Gastrocnemius medialis (tissue), 4 donors: Measurements from ENCODE around the gene MMP14. TPM values are rescaled to one million over a fixed set of nuclear protein-coding genes. Genes with fewer than 3 reads are reported as not detected.

Experiments
- ATAC-seq, 2 donors: fragments of 150-250 bp; one replicate each; pipeline ENCODE4 v1.9.1; 2016
- DNase-seq, 2 donors: peaks; one replicate each; pipeline ENCODE4 v3.0.0-alpha.2; 2019
- H3K27ac ChIP-seq, 4 donors: fragments of 200-600 bp; sonication (generic); 1 replicate in 1 of 4; 2 replicates in 3 of 4; pipeline ENCODE4 v1.5.1; 2016 to 2018; ENCODE audit warnings: mild to moderate bottlenecking in 2 of 4, moderate library complexity in 1 of 4
- H3K27me3 ChIP-seq, 3 donors: fragments of 200-600 bp; sonication (generic) in 2 of 3; 1 replicate in 1 of 3; 2 replicates in 2 of 3; pipeline versions ENCODE4 v1.5.1 to v1.6.0; 2016 to 2019; ENCODE audit warnings: mild to moderate bottlenecking in 1 of 3, moderate library complexity in 1 of 3
- H3K36me3 ChIP-seq, 2 donors: fragments of 200-600 bp; sonication (generic) in 1 of 2; one replicate each; pipeline ENCODE4 v1.5.1; 2017 to 2018
- H3K4me1 ChIP-seq, 2 donors: fragments of 200-600 bp; sonication (generic) in 1 of 2; one replicate each; pipeline ENCODE4 v1.5.1; 2016 to 2017; ENCODE audit warnings: mild to moderate bottlenecking in 2 of 2
- H3K4me3 ChIP-seq, 4 donors: fragments of 200-600 bp; sonication (generic) in 3 of 4; 1 replicate in 1 of 4; 2 replicates in 3 of 4; pipeline ENCODE4 v1.5.1; 2016 to 2019; ENCODE audit warnings: mild to moderate bottlenecking in 2 of 4
- H3K9me3 ChIP-seq, 3 donors: fragments of 200-600 bp; sonication (generic) in 2 of 3; 1 replicate in 1 of 3; 2 replicates in 2 of 3; pipeline ENCODE4 v1.5.1; 2016 to 2019
- CTCF ChIP-seq, 5 experiments: fragments of 450-650 bp in 3 of 5; fragments of 200-600 bp in 2 of 5; sonication (generic) in 2 of 5; IDR thresholded peaks in 4 of 5; conservative IDR thresholded peaks in 1 of 5; 1 replicate in 4 of 5; 2 replicates in 1 of 5; pipeline ENCODE4 v1.5.1; 2016 to 2019; ENCODE audit warnings: antibody characterized with exemption in 5 of 5, mild to moderate bottlenecking in 3 of 5, moderate library complexity in 3 of 5
- POLR2A ChIP-seq, 2 donors: fragments of 450-650 bp; IDR thresholded peaks; one replicate each; pipeline ENCODE4 v1.6.1; 2017; ENCODE audit warnings: antibody characterized with exemption in 2 of 2, mild to moderate bottlenecking in 2 of 2, moderate library complexity in 2 of 2
- in situ Hi-C, 4 donors: fragments of 200-750 bp; cut with MboI; loops; one replicate each; pipeline versions ENCODE4 v1.15.0 to v1.8.0; 2017; ENCODE audit warnings: low sequenced_read_pairs in 4 of 4
- intact Hi-C: fragments of 100-400 bp; cut with DNase I; formaldehyde crosslinking; loops from one replicate; pipeline ENCODE4 v1.15.1; 2023; ENCODE audit warnings: low total_unique reads
- total RNA-seq, 4 donors: library from RNA; depleted of rRNA; stranded (reverse); fragments of >200 nt; gene quantifications; one replicate each; pipeline versions ENCODE4 v1.1.0 to v1.2.3, GENCODE V29; 2016

Gene MMP14
- total RNA-seq, 4 donors from 2014 or later, result 14.9 to 29.7 (median 20.8) TPM

- Histone ChIP-seq H3K9me3 (no peaks in the 10 kb centered on the region), H3K4me3 (peak overlapping the region; percentile 52 to 65 (median 58)), H3K36me3 (no peaks in the 10 kb centered on the region), H3K27ac (no peak overlapping the region), H3K4me1 (peaks cover 0 to 8% of the 10 kb centered on the region in 2 donors), H3K27me3 (peaks cover 3 to 34% (median 26%) of the 10 kb centered on the region in 3 donors)
- ATAC-seq, result peak; percentile 21 to 35
- in situ Hi-C loops (no loop called here), intact Hi-C loops (no loop called here)
- TF ChIP-seq POLR2A (IDR thresholded peaks at IDR 0.05), result no peak
- TF ChIP-seq CTCF (IDR thresholded peaks at IDR 0.05 in 4 of 5, conservative IDR thresholded peaks at IDR 0.05 in 1 of 5), result no peak
- DNase-seq, result no peak
Measured at GRCh38 chr14:22887260-22887989, 51.0 kb downstream of the MMP14 start.

GRCh38 chr14:22887990-22888378 is 51.6 kb downstream of the MMP14 start:
- H3K4me3 ChIP-seq, result no peak overlapping the region
- no peaks in the 10 kb centered on the region for H3K9me3 ChIP-seq
- TF ChIP-seq POLR2A (IDR thresholded peaks at IDR 0.05) (no peak), CTCF (IDR thresholded peaks at IDR 0.05 in 4 of 5, conservative IDR thresholded peaks at IDR 0.05 in 1 of 5) (no peak)

GRCh38 chr14:22888662-22889061 is 52.3 kb downstream of the MMP14 start:
- Histone ChIP-seq H3K27me3 (peaks cover 2 to 29% (median 20%) of the 10 kb centered on the region in 3 donors), H3K27ac (no peak overlapping the region), H3K36me3 (no peaks in the 10 kb centered on the region), H3K4me1 (peaks cover 0 to 8% of the 10 kb centered on the region in 2 donors), H3K4me3 (no peak overlapping the region), H3K9me3 (no peaks in the 10 kb centered on the region)
- ATAC-seq (no peak), DNase-seq (no peak)
- no peak for TF ChIP-seq POLR2A (IDR thresholded peaks at IDR 0.05)
- no peak for TF ChIP-seq CTCF (IDR thresholded peaks at IDR 0.05 in 4 of 5, conservative IDR thresholded peaks at IDR 0.05 in 1 of 5)
- intact Hi-C loops (no loop called here), in situ Hi-C loops (no loop called here)

More at GRCh38 chr14:22887990-22888378, 51.6 kb downstream of the MMP14 start:
- intact Hi-C loops, result no loop called here
- Histone ChIP-seq H3K36me3 (no peaks in the 10 kb centered on the region), H3K27me3 (peaks cover 2 to 34% (median 26%) of the 10 kb centered on the region in 3 donors), H3K4me1 (peaks cover 0 to 8% of the 10 kb centered on the region in 2 donors), H3K27ac (no peak overlapping the region)
- no peak for ATAC-seq
- in situ Hi-C loops, result no loop called here
- no peak for DNase-seq

- intact Hi-C loops, result no loop called here
- Histone ChIP-seq H3K9me3 (no peaks in the 10 kb centered on the region), H3K27ac (no peak overlapping the region), H3K36me3 (no peaks in the 10 kb centered on the region), H3K4me1 (peaks cover 0 to 8% of the 10 kb centered on the region in 2 donors), H3K27me3 (peaks cover 2 to 24% (median 18%) of the 10 kb centered on the region in 3 donors), H3K4me3 (no peak overlapping the region)
- ATAC-seq (no peak), DNase-seq (no peak)
- in situ Hi-C loops, result no loop called here
- TF ChIP-seq CTCF (IDR thresholded peaks at IDR 0.05 in 4 of 5, conservative IDR thresholded peaks at IDR 0.05 in 1 of 5) (no peak), POLR2A (IDR thresholded peaks at IDR 0.05) (no peak)
Measured at GRCh38 chr14:22890416-22890815, 54.0 kb downstream of the MMP14 start.
